Ascending aorta (tissue), 2 donors: ENCODE data around the gene E4F1. TPM values are rescaled to one million over a fixed set of nuclear protein-coding genes. Genes with fewer than 3 reads are reported as not detected.

ENCODE experiments used
- DNase-seq, 2 donors: peaks; one replicate each; pipeline ENCODE4 v3.0.0-alpha.2; 2019; ENCODE audit warnings: low spot score in 2 of 2
- H3K27ac ChIP-seq, 2 donors: fragments of 200-600 bp; sonication (generic); one replicate each; pipeline ENCODE4 v1.5.1; 2016 to 2017; ENCODE audit warnings: mild to moderate bottlenecking in 1 of 2
- H3K27me3 ChIP-seq: fragments of 200-600 bp; sonication (generic); one replicate; pipeline ENCODE4 v1.5.1; 2017
- H3K36me3 ChIP-seq, 2 donors: fragments of 200-600 bp; sonication (generic); one replicate each; pipeline ENCODE4 v1.5.1; 2016
- H3K4me1 ChIP-seq, 2 donors: fragments of 200-600 bp; sonication (generic); one replicate each; pipeline ENCODE4 v1.5.1; 2016 to 2017; ENCODE audit warnings: mild to moderate bottlenecking in 1 of 2
- H3K4me3 ChIP-seq, 2 donors: fragments of 200-600 bp; sonication (generic); one replicate each; pipeline ENCODE4 v1.5.1; 2016 to 2017; ENCODE audit warnings: mild to moderate bottlenecking in 1 of 2
- H3K9me3 ChIP-seq, 2 donors: fragments of 200-600 bp; sonication (generic); one replicate each; pipeline ENCODE4 v1.5.1; 2016
- intact Hi-C: fragments of 100-400 bp; cut with DNase I; formaldehyde crosslinking; loops from one replicate; pipeline ENCODE4 v1.15.1; 2023
- total RNA-seq: library from RNA; depleted of rRNA; stranded (reverse); fragments of >200 nt; gene quantifications from one replicate; pipeline ENCODE4 v1.1.0, GENCODE V29; 2016
- TF ChIP-seq, protein P1 (sequence below), 3 experiments: fragments of 200-600 bp in 2 of 3; fragments of 450-650 bp in 1 of 3; sonication (generic) in 2 of 3; IDR thresholded peaks; one replicate each; pipeline ENCODE4 v1.5.1; 2016 to 2019; ENCODE audit warnings: antibody characterized with exemption in 3 of 3, mild to moderate bottlenecking in 1 of 3, moderate library complexity in 1 of 3

Gene E4F1
- total RNA-seq, 1 donor from 2014 or later = 39.7 TPM

GRCh38 chr16:2184962-2185361, 38.4 kb upstream of the E4F1 start:
- TF ChIP-seq, protein P1, sequence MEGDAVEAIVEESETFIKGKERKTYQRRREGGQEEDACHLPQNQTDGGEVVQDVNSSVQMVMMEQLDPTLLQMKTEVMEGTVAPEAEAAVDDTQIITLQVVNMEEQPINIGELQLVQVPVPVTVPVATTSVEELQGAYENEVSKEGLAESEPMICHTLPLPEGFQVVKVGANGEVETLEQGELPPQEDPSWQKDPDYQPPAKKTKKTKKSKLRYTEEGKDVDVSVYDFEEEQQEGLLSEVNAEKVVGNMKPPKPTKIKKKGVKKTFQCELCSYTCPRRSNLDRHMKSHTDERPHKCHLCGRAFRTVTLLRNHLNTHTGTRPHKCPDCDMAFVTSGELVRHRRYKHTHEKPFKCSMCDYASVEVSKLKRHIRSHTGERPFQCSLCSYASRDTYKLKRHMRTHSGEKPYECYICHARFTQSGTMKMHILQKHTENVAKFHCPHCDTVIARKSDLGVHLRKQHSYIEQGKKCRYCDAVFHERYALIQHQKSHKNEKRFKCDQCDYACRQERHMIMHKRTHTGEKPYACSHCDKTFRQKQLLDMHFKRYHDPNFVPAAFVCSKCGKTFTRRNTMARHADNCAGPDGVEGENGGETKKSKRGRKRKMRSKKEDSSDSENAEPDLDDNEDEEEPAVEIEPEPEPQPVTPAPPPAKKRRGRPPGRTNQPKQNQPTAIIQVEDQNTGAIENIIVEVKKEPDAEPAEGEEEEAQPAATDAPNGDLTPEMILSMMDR (IDR thresholded peaks at IDR 0.05) = no peak

GRCh38 chr16:2186064-2186463, 37.3 kb upstream of the E4F1 start:
- TF ChIP-seq, protein P1 (IDR thresholded peaks at IDR 0.05) = no peak

More at GRCh38 chr16:2184962-2185361, 38.4 kb upstream of the E4F1 start:
- intact Hi-C loops = no loop called here
- Histone ChIP-seq H3K27me3 (no peaks in the 10 kb centered on the region), H3K9me3 (no peaks in the 10 kb centered on the region), H3K4me1 (no peaks in the 10 kb centered on the region), H3K4me3 (no peak overlapping the region), H3K27ac (no peak overlapping the region), H3K36me3 (no peaks in the 10 kb centered on the region)
- no peak for DNase-seq

GRCh38 chr16:2186505-2186904, 36.9 kb upstream of the E4F1 start:
- Histone ChIP-seq H3K27me3 (no peaks in the 10 kb centered on the region), H3K36me3 (no peaks in the 10 kb centered on the region), H3K4me3 (no peak overlapping the region), H3K27ac (no peak overlapping the region), H3K4me1 (no peaks in the 10 kb centered on the region), H3K9me3 (no peaks in the 10 kb centered on the region)
- TF ChIP-seq, protein P1 (IDR thresholded peaks at IDR 0.05) = no peak
- intact Hi-C loops = no loop called here
- no peak for DNase-seq

More at GRCh38 chr16:2186064-2186463, 37.3 kb upstream of the E4F1 start:
- H3K4me3 ChIP-seq = no peak overlapping the region
- no peaks in the 10 kb centered on the region for H3K4me1 ChIP-seq
- intact Hi-C loops = no loop called here
- no peaks in the 10 kb centered on the region for H3K36me3 ChIP-seq
- no peaks in the 10 kb centered on the region for H3K27me3 ChIP-seq
- no peak overlapping the region for H3K27ac ChIP-seq
- no peak for DNase-seq
- no peaks in the 10 kb centered on the region for H3K9me3 ChIP-seq

DNA sequence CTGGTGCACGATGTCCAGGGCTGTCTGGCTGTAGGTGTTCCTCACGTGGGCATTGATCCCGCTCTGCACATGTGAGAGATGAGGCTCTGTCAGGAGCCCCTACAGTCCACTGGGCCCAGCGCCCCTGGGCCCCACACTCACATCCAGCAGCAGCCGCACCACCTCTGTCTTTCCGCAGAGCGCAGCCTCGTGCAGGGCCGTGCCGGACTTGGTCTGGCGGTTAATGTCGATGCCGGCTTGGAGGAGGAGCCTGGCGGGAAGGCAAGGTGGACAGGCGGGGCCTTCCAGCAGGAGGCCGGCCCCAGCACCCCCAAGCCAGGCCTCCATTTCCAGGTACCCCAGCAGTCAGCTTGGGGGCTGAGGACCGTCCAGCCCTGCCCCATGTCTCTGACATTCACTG, 36.2 kb upstream of the E4F1 start:
- DNase-seq = no peak
- no peaks in the 10 kb centered on the region for H3K9me3 ChIP-seq
- H3K27ac ChIP-seq = no peak overlapping the region
- H3K27me3 ChIP-seq = no peaks in the 10 kb centered on the region
- TF ChIP-seq, protein P1 (IDR thresholded peaks at IDR 0.05) = no peak
- H3K4me1 ChIP-seq = no peaks in the 10 kb centered on the region
- H3K4me3 ChIP-seq = no peak overlapping the region
- intact Hi-C loops = no loop called here
- no peaks in the 10 kb centered on the region for H3K36me3 ChIP-seq

DNA sequence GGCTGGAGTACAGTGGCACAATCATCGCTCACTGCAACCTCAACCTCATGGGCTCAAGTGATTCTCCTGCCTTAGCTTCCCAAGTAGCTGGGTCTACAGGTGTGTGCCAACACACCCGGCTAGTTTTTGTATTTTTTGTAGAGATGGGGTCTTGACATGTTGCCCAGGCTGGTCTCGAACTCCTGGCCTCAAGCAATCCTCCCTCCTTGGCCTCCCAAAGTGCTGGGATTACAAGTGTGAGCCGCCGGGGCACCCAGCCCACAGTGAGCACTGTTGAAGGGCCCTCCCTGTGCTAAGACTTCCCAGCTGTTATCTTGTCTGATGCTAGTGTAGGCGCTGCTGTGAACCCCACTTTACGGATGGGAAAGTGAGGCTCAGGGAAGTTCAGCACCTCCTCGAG, 35.0 kb upstream of the E4F1 start:
- no peak overlapping the region for H3K4me3 ChIP-seq
- H3K9me3 ChIP-seq = no peaks in the 10 kb centered on the region
- DNase-seq = no peak
- H3K4me1 ChIP-seq = no peaks in the 10 kb centered on the region
- TF ChIP-seq, protein P1 (IDR thresholded peaks at IDR 0.05) = no peak
- no peak overlapping the region for H3K27ac ChIP-seq
- intact Hi-C loops = no loop called here
- H3K36me3 ChIP-seq = no peaks in the 10 kb centered on the region
- no peaks in the 10 kb centered on the region for H3K27me3 ChIP-seq

GRCh38 chr16:2189252-2189893, 34.0 kb upstream of the E4F1 start:
- Histone ChIP-seq H3K4me1 (no peaks in the 10 kb centered on the region), H3K4me3 (no peak overlapping the region), H3K27ac (no peak overlapping the region), H3K9me3 (no peaks in the 10 kb centered on the region), H3K36me3 (no peaks in the 10 kb centered on the region), H3K27me3 (no peaks in the 10 kb centered on the region)
- no peak for DNase-seq
- TF ChIP-seq, protein P1 (IDR thresholded peaks at IDR 0.05) = no peak
- intact Hi-C loops = no loop called here
